LNCaP clone FGC (cell line): ENCODE results near the gene CNPPD1.

Experiments
- DNase-seq: peaks from one replicate; pipeline ENCODE4 v3.0.0-alpha.2; 2011; ENCODE audit warnings: low read depth
- H3K4me3 ChIP-seq: 2 replicates; pipeline ENCODE4 v1.5.1; 2011; ENCODE audit warnings: mild to moderate bottlenecking, low read depth, low read length, control low read depth
- TF ChIP-seq, protein P1 (sequence below): IDR thresholded peaks from 2 replicates; pipeline ENCODE4 v1.5.1; 2012; ENCODE audit warnings: mild to moderate bottlenecking; ENCODE audit not compliant: control insufficient read depth, insufficient read depth; ENCODE audit errors: extremely low read depth

CNPPD1 gene

DNA sequence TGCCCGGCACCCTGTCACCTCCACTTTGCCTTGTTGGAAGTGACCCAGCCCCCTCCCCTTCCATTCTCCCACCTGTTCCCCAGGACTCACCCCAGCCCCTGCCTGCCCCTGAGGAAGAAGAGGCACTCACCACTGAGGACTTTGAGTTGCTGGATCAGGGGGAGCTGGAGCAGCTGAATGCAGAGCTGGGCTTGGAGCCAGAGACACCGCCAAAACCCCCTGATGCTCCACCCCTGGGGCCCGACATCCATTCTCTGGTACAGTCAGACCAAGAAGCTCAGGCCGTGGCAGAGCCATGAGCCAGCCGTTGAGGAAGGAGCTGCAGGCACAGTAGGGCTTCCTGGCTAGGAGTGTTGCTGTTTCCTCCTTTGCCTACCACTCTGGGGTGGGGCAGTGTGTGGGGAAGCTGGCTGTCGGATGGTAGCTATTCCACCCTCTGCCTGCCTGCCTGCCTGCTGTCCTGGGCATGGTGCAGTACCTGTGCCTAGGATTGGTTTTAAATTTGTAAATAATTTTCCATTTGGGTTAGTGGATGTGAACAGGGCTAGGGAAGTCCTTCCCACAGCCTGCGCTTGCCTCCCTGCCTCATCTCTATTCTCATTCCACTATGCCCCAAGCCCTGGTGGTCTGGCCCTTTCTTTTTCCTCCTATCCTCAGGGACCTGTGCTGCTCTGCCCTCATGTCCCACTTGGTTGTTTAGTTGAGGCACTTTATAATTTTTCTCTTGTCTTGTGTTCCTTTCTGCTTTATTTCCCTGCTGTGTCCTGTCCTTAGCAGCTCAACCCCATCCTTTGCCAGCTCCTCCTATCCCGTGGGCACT is 5.8 kb upstream of the CNPPD1 start:
- H3K4me3 ChIP-seq, result no peak overlapping the region
- TF ChIP-seq, protein P1, sequence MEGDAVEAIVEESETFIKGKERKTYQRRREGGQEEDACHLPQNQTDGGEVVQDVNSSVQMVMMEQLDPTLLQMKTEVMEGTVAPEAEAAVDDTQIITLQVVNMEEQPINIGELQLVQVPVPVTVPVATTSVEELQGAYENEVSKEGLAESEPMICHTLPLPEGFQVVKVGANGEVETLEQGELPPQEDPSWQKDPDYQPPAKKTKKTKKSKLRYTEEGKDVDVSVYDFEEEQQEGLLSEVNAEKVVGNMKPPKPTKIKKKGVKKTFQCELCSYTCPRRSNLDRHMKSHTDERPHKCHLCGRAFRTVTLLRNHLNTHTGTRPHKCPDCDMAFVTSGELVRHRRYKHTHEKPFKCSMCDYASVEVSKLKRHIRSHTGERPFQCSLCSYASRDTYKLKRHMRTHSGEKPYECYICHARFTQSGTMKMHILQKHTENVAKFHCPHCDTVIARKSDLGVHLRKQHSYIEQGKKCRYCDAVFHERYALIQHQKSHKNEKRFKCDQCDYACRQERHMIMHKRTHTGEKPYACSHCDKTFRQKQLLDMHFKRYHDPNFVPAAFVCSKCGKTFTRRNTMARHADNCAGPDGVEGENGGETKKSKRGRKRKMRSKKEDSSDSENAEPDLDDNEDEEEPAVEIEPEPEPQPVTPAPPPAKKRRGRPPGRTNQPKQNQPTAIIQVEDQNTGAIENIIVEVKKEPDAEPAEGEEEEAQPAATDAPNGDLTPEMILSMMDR, result no peak
- no peak for DNase-seq

DNA sequence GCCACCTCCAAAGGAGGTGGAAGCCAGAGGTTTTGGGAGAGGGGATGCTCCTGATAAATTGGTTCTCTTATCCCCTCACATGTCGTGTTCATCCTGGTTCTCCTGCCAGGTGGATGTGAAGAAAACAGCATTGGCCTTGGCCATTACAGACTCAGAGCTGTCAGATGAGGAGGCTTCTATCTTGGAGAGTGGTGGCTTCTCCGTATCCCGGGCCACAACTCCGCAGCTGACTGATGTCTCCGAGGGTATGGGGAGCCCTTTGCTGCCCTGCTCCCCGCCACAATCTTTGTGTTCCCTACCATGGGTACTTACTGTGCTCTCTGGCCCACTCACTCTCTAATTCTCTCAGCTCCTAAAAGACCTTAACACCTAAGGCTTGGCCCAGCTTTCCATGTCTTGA is 4.8 kb upstream of the CNPPD1 start:
- TF ChIP-seq, protein P1, result no peak
- H3K4me3 ChIP-seq, result no peak overlapping the region
- DNase-seq, result no peak

DNA sequence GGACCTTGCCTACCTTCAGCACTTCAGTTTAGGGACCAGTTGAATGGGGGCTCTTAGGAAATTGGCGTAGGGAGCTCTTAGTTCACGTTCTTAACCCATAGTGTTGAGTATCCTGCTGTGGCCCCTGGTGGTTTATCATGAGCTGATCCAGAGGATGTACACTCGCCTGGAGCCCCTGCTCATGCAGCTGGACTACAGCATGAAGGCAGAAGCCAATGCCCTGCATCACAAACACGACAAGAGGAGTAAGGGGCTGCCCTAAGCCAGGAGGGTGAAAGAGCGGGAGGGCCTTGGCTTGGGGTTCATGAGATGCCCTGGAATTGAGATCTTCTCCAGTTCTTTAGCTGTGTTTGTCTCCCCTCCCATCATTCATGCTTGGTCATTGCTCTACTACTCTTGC is 4.2 kb upstream of the CNPPD1 start:
- no peak overlapping the region for H3K4me3 ChIP-seq
- TF ChIP-seq, protein P1, result no peak
- DNase-seq, result no peak

DNA sequence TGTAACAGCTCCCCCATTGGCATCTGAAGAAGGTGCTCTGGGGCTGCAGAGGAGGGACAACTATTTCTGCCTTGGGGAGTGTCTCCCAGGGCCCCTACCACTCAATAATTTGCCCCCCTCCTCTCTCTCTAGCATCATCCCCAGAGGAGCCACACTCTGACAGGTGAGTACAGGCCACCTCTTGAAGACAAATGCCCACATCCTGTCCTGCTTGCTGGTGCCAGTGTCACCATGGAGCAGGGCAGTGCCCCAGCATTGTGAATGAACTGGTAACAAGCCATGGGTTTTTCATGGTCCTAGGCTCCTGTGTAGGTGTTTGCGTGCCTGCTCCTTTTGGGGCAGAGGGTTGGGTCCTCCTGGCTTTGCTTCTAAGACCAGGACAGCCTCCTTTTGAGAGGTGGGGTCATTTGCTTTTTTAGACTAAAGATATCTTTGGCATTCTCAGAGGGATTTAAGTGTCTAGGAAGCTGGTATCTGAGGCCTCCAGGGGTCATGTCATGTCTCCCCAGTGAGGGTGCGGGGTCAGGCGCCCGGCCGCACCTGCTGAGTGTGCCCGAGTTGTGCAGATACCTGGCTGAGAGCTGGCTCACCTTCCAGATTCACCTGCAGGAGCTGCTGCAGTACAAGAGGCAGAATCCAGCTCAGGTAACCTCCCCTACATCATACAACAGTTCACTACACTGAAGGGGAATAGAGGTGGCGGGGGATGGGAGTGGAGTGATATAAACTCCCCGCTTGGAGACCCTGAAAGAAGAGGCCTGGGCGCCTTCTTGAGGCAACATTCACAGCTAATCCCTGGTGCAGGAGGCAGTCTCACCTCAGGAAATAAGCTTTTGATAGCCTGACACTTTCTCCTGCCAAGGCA is 3.1 kb upstream of the CNPPD1 start:
- no peak overlapping the region for H3K4me3 ChIP-seq
- no peak for DNase-seq
- TF ChIP-seq, protein P1, result no peak

DNA sequence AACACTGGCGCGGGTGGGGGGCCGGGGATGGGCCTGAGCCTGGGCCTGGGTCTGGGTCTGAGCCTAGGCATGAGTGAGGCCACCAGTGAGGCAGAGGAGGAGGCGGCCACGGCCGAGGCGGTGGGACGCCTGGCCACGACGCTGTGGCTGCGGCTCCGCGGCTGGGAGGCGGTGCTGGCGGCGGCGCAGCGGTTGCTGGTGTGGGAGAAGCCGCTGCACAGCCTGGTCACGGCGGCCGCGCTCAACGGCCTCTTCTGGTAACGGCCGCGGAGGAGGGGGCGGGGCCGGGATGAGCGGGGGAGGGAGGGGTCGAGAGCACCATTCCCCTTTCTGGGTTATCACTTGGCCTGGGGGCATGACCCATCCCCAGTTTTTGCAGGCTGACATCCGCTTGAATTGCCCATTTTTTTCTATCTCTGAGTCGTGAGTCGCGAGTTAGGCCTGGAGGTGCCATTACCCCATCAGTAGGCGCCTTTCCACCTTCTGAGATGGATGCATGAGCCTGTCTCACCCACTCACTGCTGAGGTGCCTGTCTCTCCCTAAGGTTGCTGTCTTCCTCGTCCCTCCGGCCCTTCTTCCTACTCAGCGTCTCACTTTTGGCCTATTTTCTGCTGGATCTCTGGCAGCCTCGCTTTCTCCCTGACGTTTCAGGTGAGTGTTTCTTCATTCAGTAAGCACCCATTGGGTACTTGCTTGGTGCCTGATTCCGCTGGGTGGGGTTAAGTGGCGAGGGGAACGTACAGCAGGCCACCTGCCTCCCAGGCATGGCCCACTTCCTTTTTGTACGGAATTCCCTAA is 1.9 kb upstream of the CNPPD1 start:
- DNase-seq, result no peak
- TF ChIP-seq, protein P1, result no peak
- H3K4me3 ChIP-seq, result peak overlapping the region; percentile 75

DNA sequence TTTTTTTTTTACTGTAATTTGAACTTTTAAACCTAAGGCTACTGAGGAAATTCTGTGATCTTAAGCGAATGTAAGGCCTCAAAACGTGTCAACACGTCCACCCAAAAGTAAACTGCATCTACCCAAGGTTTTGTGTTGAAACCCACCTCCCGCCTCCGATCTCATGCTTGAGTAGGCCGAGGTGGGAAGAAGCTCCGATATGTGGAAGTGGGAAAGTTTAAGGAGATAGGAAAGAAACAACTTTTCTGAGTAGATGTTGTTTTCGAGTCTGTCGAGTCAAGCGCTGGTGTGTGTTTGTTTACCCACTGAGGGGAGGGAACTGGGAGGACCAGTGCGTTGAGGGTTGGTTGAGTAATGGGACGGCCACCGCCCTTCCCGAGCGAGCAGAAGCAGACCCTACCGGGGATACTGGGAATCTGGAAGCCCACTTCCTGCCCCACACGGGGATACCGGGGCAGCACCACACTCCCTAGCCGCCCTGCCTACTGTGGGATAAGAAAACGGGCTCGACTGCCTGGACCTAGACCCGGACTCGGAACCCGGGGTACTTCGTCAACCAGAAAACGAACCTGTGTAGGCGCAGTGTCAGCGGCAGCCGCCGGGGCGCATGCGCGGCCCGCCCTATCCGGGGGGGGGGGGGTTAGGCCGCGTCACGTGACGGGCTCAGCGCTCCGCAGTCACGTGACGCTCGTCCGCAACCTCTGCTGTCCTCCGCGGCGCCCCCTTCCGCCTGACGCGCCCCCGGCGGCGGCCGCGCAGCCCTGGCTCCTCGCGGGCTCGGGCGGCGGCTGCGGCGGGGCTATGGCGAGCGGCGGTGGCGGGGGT is 1.0 kb upstream of the CNPPD1 start, which contains the start of gene RETREG2:
Gene RETREG2, plus strand, starts transcription at position 724 of the 825 bp plus-strand sequence. Its CDS starts 78 bp downstream, at position 802.
- TF ChIP-seq, protein P1, result peak; percentile 65
- peak; percentile 61 for DNase-seq

More for the DNA sequence above, 1.0 kb upstream of the CNPPD1 start, which contains the start of gene RETREG2:
- peak within 1 kb of the TSS; percentile 75 for H3K4me3 ChIP-seq
